H9 (cell line): ENCODE measurements around the gene AQP2. TPM values are rescaled to one million over a fixed set of nuclear protein-coding genes. Genes with fewer than 3 reads are reported as not detected.

Experiments
- DNase-seq: peaks from one replicate; pipeline ENCODE4 v3.0.0-alpha.2; 2017
- H2AFZ ChIP-seq: one replicate; pipeline ENCODE4 v1.6.1; 2013; ENCODE audit warnings: mild to moderate bottlenecking, low read length, control low read depth, moderate library complexity
- H2AK5ac ChIP-seq: 2 replicates; pipeline ENCODE4 v1.6.1; 2013; ENCODE audit warnings: low read length, control low read depth, mixed read lengths; ENCODE audit not compliant: insufficient read length
- H2BK120ac ChIP-seq: one replicate; pipeline ENCODE4 v1.6.1; 2013; ENCODE audit warnings: low read depth, mild to moderate bottlenecking, low read length, control low read depth, inconsistent platforms; ENCODE audit not compliant: poor library complexity, severe bottlenecking
- H2BK12ac ChIP-seq: 2 replicates; pipeline ENCODE4 v1.6.1; 2013; ENCODE audit warnings: low read length, control low read depth, mixed read lengths, low read depth; ENCODE audit not compliant: insufficient read length
- H2BK15ac ChIP-seq: 2 replicates; pipeline ENCODE4 v1.6.1; 2013; ENCODE audit warnings: low read depth, low read length, control low read depth
- H2BK20ac ChIP-seq: one replicate; pipeline ENCODE4 v1.6.1; 2013; ENCODE audit warnings: low read depth, mild to moderate bottlenecking, low read length, control low read depth, inconsistent platforms; ENCODE audit not compliant: poor library complexity, severe bottlenecking
- H2BK5ac ChIP-seq: 2 replicates; pipeline ENCODE4 v1.6.1; 2013; ENCODE audit warnings: low read length, control low read depth, mixed read lengths; ENCODE audit not compliant: insufficient read length
- H3K14ac ChIP-seq: 2 replicates; pipeline ENCODE4 v1.6.1; 2013; ENCODE audit warnings: low read length, control low read depth; ENCODE audit not compliant: insufficient read depth
- H3K18ac ChIP-seq: 2 replicates; pipeline ENCODE4 v1.6.1; 2013; ENCODE audit warnings: low read depth, mild to moderate bottlenecking, mixed read lengths, low read length, control low read depth; ENCODE audit not compliant: insufficient read length
- H3K23ac ChIP-seq: 2 replicates; pipeline ENCODE4 v1.6.1; 2013; ENCODE audit warnings: low read length, control low read depth, mixed read lengths, low read depth; ENCODE audit not compliant: insufficient read length
- H3K23me2 ChIP-seq: 2 replicates; pipeline ENCODE4 v1.6.1; 2013; ENCODE audit warnings: low read depth, mild to moderate bottlenecking, mixed read lengths, low read length, control low read depth; ENCODE audit not compliant: insufficient read length, poor library complexity, severe bottlenecking
- H3K27ac ChIP-seq: 2 replicates; pipeline ENCODE4 v1.5.1; 2013; ENCODE audit warnings: low read length, control low read depth, mixed read lengths, low read depth; ENCODE audit not compliant: insufficient read length
- H3K27me3 ChIP-seq: 2 replicates; pipeline ENCODE4 v1.6.1; 2013; ENCODE audit warnings: low read length, control low read depth, inconsistent platforms; ENCODE audit not compliant: insufficient read depth
- H3K4ac ChIP-seq: 2 replicates; pipeline ENCODE4 v1.6.1; 2013; ENCODE audit warnings: low read depth, mild to moderate bottlenecking, control low read depth, inconsistent platforms, low read length, moderate library complexity
- H3K4me1 ChIP-seq: 2 replicates; pipeline ENCODE4 v1.6.1; 2013; ENCODE audit warnings: low read length, control low read depth, inconsistent platforms; ENCODE audit not compliant: insufficient read depth
- H3K4me2 ChIP-seq: 2 replicates; pipeline ENCODE4 v1.6.1; 2013; ENCODE audit warnings: low read length, control low read depth, mixed read lengths; ENCODE audit not compliant: insufficient read length, insufficient read depth
- H3K56ac ChIP-seq: 2 replicates; pipeline ENCODE4 v1.6.1; 2013; ENCODE audit warnings: low read depth, mild to moderate bottlenecking, mixed read lengths, low read length, control low read depth; ENCODE audit not compliant: insufficient read length
- H3K79me1 ChIP-seq: 2 replicates; pipeline ENCODE4 v1.6.1; 2013; ENCODE audit warnings: low read depth, mild to moderate bottlenecking, moderate library complexity, low read length, control low read depth, inconsistent platforms; ENCODE audit not compliant: insufficient read depth, poor library complexity, severe bottlenecking
- H3K79me2 ChIP-seq: 2 replicates; pipeline ENCODE4 v1.6.1; 2013; ENCODE audit warnings: low read length, control low read depth, inconsistent platforms; ENCODE audit not compliant: insufficient read depth
- H3K9ac ChIP-seq: 2 replicates; pipeline ENCODE4 v1.6.1; 2013; ENCODE audit warnings: low read length, control low read depth, mixed read lengths; ENCODE audit not compliant: insufficient read length; ENCODE audit errors: extremely low read depth
- H3K9me3 ChIP-seq: one replicate; pipeline ENCODE4 v1.6.1; 2013; ENCODE audit warnings: low read depth, low read length, inconsistent platforms; ENCODE audit not compliant: control insufficient read depth
- H3T11ph ChIP-seq: one replicate; pipeline ENCODE4 v1.6.1; 2013; ENCODE audit warnings: mild to moderate bottlenecking, low read length, control low read depth, inconsistent platforms
- H4K20me1 ChIP-seq: one replicate; pipeline ENCODE4 v1.6.1; 2013; ENCODE audit not compliant: control insufficient read depth, insufficient read length, insufficient read depth
- H4K5ac ChIP-seq: 2 replicates; pipeline ENCODE4 v1.6.1; 2013; ENCODE audit warnings: low read depth, mild to moderate bottlenecking, mixed read lengths, low read length, control low read depth; ENCODE audit not compliant: insufficient read length
- H4K8ac ChIP-seq: replicated peaks from 2 replicates; pipeline ENCODE4 v1.6.1; 2013; ENCODE audit warnings: low read length, control low read depth, mixed read lengths, low read depth; ENCODE audit not compliant: insufficient read length
- H4K91ac ChIP-seq: 2 replicates; pipeline ENCODE4 v1.6.1; 2013; ENCODE audit warnings: low read depth, mild to moderate bottlenecking, moderate library complexity, mixed read lengths, low read length, control low read depth; ENCODE audit not compliant: insufficient read length
- H3K27ac Mint-ChIP-seq, 3 experiments: 2 replicates in 2 of 3; 3 replicates in 1 of 3; pipeline ENCODE4 v1.8.0; 2020 to 2021; ENCODE audit warnings: mixed read lengths in 3 of 3, mild to moderate bottlenecking in 1 of 3, moderate library complexity in 1 of 3
- H3K27me3 Mint-ChIP-seq: 2 replicates; pipeline ENCODE4 v1.8.0; 2021; ENCODE audit warnings: low read depth, mild to moderate bottlenecking, moderate library complexity, mixed read lengths
- H3K36me3 Mint-ChIP-seq, 3 experiments: 2 replicates in 2 of 3; 3 replicates in 1 of 3; pipeline ENCODE4 v1.8.0; 2020 to 2021; ENCODE audit warnings: low read depth in 3 of 3, mixed read lengths in 3 of 3; ENCODE audit not compliant: insufficient read depth in 1 of 3
- H3K4me1 Mint-ChIP-seq, 2 experiments: 2 replicates each; pipeline ENCODE4 v1.8.0; 2020; ENCODE audit warnings: mixed read lengths in 2 of 2
- H3K4me3 Mint-ChIP-seq, 2 experiments: 2 replicates in 1 of 2; 3 replicates in 1 of 2; pipeline ENCODE4 v1.8.0; 2020 to 2021; ENCODE audit warnings: mild to moderate bottlenecking in 2 of 2, mixed read lengths in 2 of 2, moderate library complexity in 1 of 2
- H3K9me3 Mint-ChIP-seq, 2 experiments: 2 replicates in 1 of 2; 3 replicates in 1 of 2; pipeline ENCODE4 v1.8.0; 2020; ENCODE audit warnings: mild to moderate bottlenecking in 2 of 2, mixed read lengths in 2 of 2, moderate library complexity in 1 of 2
- WGBS: extraction: QIAGEN DNeasy Blood & Tissue Kit; methylation state at CpG from one replicate; pipeline ENCODE4 v1.1.7; 2013; ENCODE audit warnings: missing lambda C conversion rate, low lambda C conversion rate, mixed read lengths; ENCODE audit not compliant: insufficient read length; ENCODE audit errors: extremely low coverage; 5-methylcytosine and 5-hydroxymethylcytosine counted together
- total RNA-seq: library from RNA; stranded (reverse); gene quantifications from 2 replicates; pipeline ENCODE4 v1.2.1, GENCODE V29; 2021
- TF ChIP-seq, protein P1 (sequence below): fragments of 200-600 bp; sonication (generic); conservative IDR thresholded peaks from 3 replicates; pipeline ENCODE4 v1.8.0; 2021; ENCODE audit warnings: antibody characterized with exemption, mild to moderate bottlenecking

AQP2 gene
- total RNA-seq, 1 experiment from 2014 or later: not detected

DNA sequence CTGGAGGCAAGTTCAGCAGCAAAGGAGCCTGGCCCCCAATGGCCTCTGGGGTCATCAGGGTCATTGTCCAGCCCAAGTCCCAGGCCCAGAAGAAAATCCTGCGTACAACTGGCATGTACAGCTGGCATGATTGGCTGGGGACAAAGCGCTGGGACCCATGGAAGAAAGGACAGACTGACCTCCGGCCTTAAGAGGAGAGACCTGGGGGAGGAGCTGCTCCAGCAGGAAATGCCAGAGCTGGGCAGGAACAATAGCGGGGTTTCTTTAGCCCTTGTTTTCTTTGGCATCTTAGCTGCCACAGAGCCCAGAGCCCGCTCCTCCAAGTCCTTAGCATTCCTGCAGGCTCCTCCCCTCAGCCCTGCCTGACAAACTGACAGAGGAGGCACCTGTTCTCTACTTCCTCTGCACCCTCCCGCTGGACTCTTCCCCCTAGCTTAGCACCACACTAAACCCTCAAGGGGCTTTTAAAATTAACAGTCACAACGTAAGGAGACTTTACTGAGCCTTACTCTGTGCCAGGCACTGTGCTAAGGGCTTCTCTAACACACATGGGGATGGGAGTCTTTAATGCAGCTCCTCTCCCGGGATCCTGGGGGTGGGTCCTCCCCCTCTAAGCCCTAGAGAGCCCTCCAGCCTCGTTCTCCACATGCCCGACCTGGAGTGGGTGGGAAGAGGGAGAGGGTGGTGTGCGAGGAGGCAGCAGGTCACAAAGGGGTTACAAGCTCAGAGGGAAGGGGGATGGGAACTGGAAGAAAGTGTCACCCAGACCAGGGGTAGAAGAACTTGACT lies 9.3 kb downstream of the AQP2 start:
- Histone ChIP-seq H3K9me3 (no peaks in the 10 kb centered on the region), H3K27me3 (peaks cover 10% of the 10 kb centered on the region), H3K23ac (no peak overlapping the region), H2AFZ (no peak overlapping the region), H3K4me2 (no peak overlapping the region), H2BK15ac (no peak overlapping the region), H3K14ac (no peak overlapping the region), H3K4me1 (peaks cover 11% of the 10 kb centered on the region; the same call in 1 of the 2 replicates), H3K79me2 (no peaks in the 10 kb centered on the region), H4K5ac (no peak overlapping the region), H3K79me1 (no peaks in the 10 kb centered on the region), H3K9ac (no peak overlapping the region), H2BK12ac (peak overlapping the region; percentile 63), H2BK120ac (no peak overlapping the region), H2BK5ac (no peak overlapping the region), H2BK20ac (no peak overlapping the region), H2AK5ac (no peak overlapping the region), H3K27ac (no peak overlapping the region), H3K56ac (no peak overlapping the region), H3K4ac (no peak overlapping the region), H4K8ac (no peak overlapping the region), H3T11ph (no peak overlapping the region), H3K18ac (peak overlapping the region; percentile 35), H4K91ac (no peak overlapping the region), H3K23me2 (peaks cover 5% of the 10 kb centered on the region), H4K20me1 (no peaks in the 10 kb centered on the region)
- TF ChIP-seq, protein P1, sequence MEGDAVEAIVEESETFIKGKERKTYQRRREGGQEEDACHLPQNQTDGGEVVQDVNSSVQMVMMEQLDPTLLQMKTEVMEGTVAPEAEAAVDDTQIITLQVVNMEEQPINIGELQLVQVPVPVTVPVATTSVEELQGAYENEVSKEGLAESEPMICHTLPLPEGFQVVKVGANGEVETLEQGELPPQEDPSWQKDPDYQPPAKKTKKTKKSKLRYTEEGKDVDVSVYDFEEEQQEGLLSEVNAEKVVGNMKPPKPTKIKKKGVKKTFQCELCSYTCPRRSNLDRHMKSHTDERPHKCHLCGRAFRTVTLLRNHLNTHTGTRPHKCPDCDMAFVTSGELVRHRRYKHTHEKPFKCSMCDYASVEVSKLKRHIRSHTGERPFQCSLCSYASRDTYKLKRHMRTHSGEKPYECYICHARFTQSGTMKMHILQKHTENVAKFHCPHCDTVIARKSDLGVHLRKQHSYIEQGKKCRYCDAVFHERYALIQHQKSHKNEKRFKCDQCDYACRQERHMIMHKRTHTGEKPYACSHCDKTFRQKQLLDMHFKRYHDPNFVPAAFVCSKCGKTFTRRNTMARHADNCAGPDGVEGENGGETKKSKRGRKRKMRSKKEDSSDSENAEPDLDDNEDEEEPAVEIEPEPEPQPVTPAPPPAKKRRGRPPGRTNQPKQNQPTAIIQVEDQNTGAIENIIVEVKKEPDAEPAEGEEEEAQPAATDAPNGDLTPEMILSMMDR: no peak
- Mint-ChIP-seq H3K4me1 (peaks cover 29 to 35% of the 10 kb centered on the region in 2 experiments), H3K36me3 (no peaks in the 10 kb centered on the region; a peak in 1 of 7 replicates), H3K27me3 (peaks cover 69% of the 10 kb centered on the region), H3K4me3 (peak overlapping the region; percentile 39 to 73; a peak in 3 of 5 replicates), H3K9me3 (no peaks in the 10 kb centered on the region), H3K27ac (peak overlapping the region in 1 of 3 experiments; percentile 26; a peak in 1 of 7 replicates)
- no CpG with 5 or more reads among the region's 11 CpGs for WGBS
- DNase-seq: peak; percentile 86
